GM18519 (cell line): ENCODE data around the gene SIRT2.
A peak's percentile ranks its signal among the peaks of the same experiment; 100 is the strongest.
"Not testable (repeated sequence)": the region's sequence is repeated elsewhere in the genome, so short reads cannot be mapped to it uniquely, and the experiment has no call there.

Experiments used
- ATAC-seq: cut with Tn5 transposase; IDR thresholded peaks from one replicate; pipeline ENCODE4 v1.9.1; 2021; ENCODE audit warnings: mild to moderate bottlenecking, moderate library complexity; ENCODE audit not compliant: unreplicated experiment, low FRiP score

The SIRT2 gene

DNA sequence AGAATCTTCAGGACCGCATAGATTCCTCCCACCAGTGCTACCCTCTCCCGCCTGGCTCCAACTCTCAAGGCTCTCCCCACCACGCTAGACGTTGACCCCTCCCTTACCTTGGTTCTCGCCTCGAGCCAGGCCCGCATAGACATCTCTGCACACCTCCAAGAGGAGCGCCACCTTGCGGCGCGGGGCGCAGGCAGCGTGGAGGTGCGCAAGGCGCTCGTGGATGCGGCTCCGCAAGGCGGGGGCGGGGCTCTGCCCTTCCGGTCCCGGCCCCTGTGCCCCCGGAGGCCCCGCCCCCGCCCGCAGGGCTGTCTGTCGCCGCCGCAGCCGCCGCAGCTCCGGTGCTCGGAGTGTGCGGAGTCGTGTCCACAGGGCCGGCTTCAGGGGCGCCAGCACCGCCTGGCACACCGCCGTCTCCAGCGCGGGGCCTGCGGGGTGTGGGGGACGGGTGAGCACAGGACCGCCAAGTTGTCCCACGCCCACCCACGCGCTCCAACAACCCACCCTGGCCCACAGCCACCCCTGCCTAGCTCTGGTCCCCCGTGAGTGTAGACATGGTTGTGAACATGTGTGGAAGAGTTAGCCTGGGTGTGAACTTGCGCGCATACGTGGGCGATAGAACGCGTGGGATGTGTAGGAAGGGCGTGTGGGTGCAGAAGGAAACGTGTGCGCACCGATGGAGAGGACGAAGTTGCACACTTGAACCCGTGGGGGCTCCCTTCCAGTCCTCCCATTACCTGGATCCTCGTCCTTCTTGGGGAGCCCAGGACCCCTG lies 29.4 kb downstream of the SIRT2 start:
- peak; percentile 52 for ATAC-seq

DNA sequence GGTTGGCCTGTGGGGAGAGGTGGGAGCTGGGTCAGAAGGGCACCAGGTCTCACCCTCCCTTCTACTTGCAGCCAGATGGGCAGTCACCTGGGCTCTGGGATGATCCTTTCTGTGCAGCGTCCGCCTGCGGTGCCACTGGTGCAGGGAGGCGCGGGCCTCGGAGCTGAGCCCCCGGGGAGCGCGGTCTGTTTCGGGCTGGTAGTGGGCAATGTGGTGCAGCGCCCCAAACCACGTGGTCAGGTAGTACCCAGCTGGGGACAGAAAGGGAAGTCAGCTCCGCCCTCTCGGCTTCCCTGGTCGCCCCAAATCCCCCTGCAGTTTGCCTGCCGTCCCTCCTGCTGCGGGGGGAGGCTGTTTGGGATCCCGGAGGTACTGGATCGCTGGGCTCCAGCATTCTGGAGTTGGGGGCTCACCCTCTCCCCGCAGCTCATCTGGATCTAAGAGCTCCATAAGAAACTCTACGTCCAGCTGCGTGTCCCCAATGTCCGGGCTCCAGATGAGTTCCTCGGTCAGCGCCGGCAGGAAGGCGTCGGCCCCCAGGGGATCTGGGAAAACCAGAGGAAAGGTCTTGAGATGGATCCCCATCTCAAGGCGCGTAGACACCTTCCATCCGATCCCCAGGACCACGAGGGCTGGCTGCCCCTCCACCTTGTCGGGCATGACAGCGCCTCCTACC lies 30.1 kb downstream of the SIRT2 start:
- no peak for ATAC-seq

DNA sequence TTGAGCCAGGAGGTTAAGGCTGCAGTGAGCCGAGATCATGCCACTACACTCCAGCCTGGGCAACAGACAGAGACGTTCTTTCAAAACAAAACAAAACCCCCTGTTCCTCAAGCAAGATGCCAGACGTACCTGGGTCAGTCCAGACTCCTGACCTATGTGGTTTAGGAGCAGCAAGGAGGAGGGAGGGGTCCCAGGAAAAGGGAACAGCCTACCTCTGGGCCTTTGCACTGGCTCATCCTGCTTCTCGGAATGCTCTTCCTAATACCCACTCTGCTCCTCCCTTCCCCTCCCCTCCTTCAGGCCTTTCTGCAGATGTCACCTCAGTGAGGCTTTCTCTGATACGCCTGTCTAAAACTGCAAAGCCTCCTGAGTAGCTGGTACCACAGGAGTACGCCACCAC lies 30.9 kb downstream of the SIRT2 start:
- ATAC-seq, result no peak

DNA sequence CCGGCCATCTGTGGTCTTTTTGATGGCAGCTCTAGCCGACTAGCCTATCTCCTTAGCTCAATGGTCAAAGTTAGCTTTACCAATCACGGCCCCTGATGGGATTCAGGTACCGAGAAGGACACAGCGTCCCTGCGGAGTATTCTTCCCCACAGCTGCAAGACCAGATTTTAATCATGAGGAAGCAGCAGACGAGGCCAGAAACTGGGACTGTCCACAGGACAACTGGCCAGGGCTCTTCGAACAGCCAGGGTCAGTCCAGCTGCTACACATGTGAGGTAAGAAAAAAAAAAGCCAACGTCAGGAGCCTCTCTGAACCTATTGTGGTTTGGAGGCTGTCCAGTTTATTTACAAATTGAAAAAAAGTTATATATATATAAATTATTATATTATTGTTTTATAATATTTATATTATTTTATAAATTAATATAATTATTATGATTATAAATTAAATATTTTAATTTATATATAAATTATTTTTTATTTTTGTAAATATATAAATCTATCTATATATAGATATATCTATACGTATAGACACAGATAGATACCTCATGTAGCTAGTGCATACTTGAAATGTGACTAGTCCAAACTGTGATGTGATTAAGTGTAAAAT lies 32.1 kb downstream of the SIRT2 start:
- no peak for ATAC-seq

DNA sequence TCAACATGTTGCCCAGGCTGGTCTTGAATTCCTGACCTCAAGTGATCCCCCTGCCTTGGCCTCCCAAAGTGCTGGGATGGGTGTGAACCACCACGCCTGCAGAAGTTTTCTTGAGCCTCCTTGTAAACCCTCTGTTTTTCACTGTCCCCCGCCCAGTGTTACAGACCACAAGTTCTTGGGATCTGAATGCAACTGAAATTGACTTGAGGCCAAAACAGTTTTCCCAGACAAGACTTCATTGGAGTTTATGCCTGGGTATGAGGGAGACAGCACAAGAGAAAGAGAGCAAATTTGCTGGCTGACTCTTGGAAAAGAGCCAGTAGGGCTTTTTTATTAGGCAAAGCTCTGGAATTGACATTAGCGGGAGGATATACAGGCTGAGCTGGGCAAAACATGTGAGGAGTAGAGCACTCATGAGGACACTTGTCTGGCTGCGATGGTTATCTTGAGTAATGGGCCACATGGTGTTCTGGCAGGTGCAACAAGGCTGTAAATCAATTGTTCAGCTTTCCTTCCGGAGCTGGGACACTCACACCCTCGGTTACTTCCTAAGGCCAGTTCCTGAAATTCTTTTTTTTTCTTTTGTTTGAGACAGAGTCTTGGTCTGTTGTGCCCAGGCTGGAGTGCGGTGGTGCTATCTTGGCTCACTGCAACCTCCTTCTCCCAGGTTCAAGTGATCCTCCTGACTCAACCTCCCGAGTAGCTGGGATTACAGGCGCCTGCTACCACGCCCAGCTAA lies 36.9 kb downstream of the SIRT2 start:
- ATAC-seq, result no peak

DNA sequence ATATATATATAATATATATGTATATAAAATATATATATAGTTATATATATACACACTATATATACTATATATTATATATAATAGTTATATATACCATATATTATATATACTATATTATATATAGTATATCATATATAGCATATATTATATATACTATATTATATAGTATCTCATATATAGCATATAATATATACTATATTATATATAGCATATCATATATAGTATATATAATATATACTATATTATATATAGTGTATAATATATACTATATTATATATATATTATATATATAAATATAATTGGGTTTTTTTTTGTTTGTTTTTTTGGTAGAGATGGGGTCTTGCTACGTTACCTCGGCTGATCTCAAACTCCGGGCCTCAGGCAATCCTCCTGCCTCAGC lies 38.0 kb downstream of the SIRT2 start:
- no peak for ATAC-seq

DNA sequence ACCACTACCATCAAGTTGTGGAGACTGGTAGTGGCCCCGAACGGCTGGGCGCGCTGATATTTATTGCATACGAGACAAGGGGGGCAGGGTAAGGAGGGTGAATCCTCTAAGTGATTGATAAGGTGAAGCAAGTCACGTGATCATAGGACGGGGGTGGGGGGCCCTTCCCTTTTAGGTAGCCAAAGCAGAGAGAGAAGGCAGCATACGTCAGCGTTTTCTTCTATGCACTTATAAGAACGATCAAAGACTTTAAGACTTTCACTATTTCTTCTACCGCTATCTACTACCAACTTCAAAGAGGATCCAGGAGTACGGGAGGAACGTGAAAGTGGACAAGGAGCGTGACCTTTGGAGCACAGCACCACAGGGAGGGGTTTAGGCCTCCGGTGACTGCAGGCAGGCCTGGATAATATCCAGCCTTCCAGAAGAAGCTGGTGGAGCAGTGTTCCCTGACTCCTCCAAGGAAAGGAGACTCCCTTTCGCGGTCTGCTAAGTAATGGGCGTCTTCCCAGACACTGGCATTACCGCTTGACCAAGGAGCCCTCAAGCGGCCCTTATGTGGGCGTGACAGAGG lies 39.7 kb downstream of the SIRT2 start:
- not testable (repeated sequence) for ATAC-seq

DNA sequence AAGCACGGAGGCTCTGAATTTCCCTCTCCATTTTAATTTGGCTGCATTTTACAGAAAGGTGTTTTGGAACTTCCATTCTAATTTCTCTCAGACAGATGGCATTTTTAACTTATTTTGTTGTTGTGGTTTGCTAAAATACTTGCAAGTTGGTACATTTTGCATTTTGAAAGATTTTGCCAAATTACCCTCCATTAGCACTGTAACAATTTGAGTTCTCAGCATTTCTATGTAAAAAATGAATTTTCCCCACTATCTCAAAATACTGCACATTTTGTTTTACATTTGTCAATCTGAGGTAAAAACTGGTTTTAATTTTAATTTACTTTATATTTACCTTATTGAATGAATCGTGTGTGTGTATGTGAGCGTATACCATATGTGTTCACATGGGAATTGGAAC lies 42.6 kb downstream of the SIRT2 start:
- no peak for ATAC-seq

DNA sequence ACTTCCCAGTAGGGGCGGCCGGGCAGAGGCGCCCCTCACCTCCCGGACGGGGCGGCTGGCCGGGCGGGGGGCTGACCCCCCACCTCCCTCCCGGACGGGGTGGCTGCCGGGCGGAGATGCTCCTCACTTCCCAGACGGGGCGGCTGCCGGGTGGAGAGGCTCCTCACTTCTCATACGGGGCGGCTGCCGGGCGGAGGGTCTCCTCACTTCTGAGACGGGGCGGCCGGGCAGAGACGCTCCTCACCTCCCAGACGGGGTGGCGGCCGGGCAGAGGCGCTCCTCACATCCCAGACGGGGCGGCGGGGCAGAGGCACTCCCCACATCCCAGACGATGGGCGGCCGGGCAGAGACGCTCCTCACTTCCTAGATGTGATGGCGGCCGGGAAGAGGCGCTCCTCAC lies 43.7 kb downstream of the SIRT2 start:
- ATAC-seq, result not testable (repeated sequence)

DNA sequence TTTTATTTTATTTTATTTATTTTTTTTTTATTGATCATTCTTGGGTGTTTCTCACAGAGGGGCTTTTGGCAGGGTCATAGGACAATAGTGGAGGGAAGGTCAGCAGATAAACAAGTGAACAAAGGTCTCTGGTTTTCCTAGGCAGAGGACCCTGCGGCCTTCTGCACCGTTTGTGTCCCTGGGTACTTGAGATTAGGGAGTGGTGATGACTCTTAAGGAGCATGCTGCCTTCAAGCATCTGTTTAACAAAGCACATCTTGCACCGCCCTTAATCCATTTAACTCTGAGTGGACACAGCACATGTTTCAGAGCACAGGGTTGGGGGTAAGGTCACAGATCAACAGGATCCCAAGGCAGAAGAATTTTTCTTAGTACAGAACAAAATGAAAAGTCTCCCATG lies 44.5 kb downstream of the SIRT2 start:
- ATAC-seq, result not testable (repeated sequence)

DNA sequence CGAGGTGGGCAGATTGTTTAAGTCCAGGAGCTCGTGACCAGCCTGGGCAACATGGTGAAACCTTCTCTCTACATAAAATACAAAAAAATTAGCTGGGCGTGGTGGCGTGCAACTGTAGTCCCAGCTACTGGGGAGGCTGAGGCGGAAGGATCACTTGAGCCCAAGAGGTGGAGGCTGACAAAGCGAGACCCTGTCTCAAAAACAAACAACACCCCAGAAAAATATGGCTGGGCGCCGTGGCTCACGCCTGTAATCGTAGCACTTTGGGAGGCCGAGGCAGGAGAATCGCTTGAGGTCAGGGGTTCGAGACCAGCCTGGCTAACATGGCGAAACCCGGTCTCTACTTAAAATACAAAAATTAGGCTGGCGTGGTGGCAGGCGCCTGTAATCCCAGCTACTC lies 46.2 kb downstream of the SIRT2 start:
- no peak for ATAC-seq

DNA sequence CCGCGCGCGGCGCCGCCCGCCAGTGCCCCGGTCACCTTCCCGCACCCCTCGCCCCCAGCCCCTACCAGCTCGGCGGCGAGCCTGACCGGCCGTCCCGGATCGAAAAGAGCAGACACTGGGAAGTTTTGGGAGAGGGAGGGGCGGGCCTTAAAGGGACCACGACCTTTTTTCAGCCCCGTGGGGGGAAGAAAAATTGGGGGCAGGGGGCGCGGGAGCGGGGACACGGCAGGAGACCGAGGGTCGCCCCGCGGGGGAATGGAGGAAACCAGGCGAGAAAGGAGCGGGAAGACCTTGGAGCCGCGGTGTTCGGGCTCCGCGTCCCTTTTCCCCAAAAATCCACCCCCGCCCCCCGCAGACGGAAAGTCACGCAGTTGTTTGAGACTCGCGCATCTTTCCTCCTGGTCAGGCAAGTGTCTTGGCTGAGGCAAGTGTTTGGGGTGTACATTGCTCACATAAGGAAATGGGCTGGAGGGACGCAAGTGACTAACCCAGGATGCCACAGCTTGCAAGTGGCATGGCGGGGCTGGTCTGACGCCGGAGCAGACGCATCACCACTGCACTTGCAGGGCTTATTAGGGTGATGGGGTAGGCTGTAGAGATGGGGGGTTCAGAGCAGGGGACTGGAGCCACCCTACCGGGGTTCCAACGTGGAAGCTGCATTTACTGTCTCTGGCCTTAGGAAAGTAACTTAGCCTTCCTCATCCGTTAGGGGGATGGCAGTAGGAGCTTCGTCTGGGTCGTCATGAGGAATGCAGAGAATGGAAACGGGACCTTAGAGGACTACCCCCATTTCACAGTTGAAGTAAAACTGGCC lies 47.0 kb downstream of the SIRT2 start:
- no peak for ATAC-seq

DNA sequence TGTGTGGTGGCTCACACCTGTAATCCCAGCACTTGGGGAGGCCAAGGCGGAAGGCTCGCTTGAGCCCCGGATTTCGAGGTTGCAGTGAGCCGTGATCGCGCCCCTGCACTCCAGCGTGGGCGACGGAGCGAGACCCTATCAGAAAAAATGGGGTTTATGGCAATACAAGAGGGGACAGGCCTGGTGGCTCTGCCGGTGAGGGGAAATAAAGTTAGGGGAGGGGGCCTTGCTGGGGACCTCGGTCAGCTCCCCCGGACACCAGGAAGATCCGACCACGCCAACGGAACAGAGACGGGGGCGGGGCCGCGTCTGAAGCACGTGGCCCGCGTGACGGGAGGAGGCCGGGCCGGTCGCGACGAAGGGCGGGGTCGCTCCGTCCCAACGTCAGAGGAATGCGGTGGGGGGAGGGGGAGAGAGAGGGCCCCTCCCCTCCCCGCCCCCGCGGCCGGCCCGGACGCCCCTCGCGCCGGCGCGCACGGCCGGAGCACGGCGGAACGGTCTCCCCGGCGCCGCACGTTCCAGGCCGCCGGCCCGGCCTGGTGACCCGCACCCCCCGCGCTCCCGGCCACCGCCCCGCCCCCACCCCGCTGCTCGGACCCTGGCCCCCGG lies 47.7 kb downstream of the SIRT2 start:
- no peak for ATAC-seq

DNA sequence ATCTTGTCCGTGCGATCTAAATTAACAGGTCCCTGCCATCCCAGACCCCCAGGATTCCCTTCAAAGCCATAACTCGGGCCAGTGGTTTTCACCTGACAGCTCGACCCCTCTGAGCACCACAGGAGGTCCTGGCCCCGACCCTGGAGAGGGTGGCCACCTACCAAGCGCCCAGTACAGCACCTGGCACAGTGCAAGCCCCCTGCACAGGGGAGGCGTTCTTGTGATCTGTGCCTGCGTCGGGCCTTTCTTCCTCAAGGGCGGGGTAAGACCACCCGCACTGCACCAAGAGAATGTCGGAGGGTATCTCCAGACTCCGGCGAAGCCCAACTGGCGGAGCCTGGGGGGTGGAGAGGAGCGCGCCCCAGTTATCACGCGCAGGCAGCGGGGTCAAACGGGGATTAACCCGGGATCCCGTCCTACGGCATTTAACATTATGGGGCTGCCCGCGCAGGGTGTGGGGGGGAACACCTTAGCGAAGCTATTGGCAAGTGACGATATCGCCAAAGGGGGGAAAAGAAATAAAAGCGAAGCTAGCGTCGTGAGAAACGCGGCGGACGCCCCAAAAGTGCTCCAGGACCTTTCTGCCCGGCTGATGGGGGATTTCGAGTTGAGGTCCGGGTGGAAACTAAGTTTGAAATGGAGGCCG lies 48.3 kb downstream of the SIRT2 start:
- ATAC-seq, result no peak

DNA sequence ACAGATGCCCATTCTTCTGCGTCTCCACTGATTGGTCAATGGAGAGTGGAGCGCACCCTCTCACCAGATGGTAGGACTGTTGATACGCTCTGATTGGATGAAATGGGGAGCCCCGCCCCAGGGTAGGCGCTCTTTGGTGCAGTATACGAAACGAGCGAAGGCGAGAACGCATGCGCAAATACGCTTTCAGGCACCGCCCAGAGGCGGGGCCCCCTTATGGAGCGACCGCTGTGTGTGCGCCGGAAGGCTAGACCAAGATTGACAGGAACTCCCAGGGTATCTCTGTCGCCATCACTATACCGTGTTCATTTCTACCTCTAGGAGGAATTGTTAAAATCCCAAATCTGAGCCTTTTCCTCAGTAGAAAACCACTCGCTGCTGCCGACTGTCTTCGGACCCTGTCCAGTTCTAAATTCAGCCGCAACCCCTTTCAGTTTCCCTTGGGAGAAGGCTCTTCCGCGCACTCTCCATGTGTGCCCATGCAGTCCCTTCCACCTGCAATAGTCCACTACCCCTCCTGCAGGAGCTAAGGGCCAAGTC lies 48.9 kb downstream of the SIRT2 start:
- peak; percentile 57 for ATAC-seq

DNA sequence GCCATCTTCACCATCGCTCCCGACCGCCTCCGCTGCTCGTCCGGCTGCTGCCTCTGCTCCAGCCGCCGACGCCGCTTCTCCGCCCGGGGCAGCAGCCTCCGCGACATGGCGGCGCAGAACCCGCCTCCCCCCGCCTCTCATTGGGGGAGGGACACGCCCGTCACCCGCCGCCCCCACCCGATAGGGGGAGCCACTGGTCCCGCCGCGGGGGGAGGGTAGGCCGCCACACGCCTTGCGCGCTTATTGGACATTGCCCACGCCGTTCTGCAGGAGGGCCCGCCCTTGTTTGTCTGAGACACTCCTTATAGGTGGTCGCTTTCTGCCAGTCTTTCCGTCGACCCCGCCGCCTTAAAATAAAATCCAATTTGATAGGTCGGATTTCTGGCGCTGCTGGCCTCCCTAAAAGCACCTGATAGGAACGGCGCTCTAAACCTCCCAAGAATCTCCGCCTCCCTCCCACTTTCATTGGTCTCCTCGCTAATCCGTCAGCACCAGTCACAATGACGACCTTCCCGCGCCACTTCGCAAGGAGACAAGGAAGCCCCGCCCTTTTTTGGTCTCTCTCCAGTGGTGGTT lies 49.5 kb downstream of the SIRT2 start, which contains the start of gene HNRNPL:
Gene HNRNPL (minus strand): TSS at position 127 of the 576 bp plus-strand sequence. CDS start 20 bp downstream, at position 107.
- ATAC-seq, result no peak

DNA sequence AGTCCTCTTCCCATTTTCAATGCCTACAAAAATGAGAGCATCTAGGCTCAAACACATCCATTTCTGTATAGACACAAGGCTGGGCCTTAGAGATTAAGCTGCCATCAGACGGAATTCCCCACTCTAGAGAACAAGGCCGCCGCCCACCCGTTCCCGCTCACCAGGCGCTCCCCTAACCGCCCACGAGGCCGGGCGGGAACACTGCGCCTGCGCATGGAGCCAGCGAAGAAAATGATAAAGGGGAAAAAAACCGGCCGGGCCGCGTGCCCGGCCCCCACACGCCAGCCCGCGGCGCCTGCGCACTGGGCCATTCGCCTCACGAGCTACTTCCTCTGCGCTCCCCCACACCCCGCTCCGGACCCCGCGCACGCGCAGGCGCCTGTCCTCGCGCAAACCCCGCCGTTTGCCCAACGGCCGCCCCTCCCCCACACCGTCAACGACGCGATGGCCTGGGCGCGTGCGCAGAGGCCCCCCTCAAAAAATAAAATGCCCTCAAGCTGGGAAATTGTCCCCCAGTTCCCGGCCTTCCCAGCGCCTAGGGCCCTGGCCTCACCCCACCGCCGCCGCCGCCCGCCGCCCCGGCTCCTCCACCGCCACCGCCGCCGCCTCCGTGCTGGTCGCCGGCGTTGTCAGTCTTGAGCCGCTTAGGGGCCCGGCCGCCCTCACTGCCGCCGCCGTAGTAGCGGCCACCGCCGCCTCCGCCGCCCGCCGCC lies 50.1 kb downstream of the SIRT2 start:
- peak; percentile 22 for ATAC-seq
